Neutrophil (primary cell): ENCODE data around the gene A1BG.
"Not testable (repeated sequence)": the region's sequence is repeated elsewhere in the genome, so short reads cannot be mapped to it uniquely, and the experiment has no call there.

ENCODE experiments used
- H3K27ac ChIP-seq: fragments of 200-600 bp; sonication (generic); 2 replicates; pipeline ENCODE4 v1.5.1; 2016; ENCODE audit warnings: mild to moderate bottlenecking, moderate library complexity
- H3K27me3 ChIP-seq: fragments of 200-600 bp; sonication (generic); 2 replicates; pipeline ENCODE4 v1.6.0; 2016; ENCODE audit warnings: mild to moderate bottlenecking
- H3K36me3 ChIP-seq: fragments of 200-600 bp; sonication (generic); 2 replicates; pipeline ENCODE4 v1.5.1; 2017
- H3K4me1 ChIP-seq, 2 experiments: fragments of 200-600 bp in 1 of 2; sonication (generic) in 1 of 2; 1 replicate in 1 of 2; 2 replicates in 1 of 2; pipeline versions ENCODE4 v1.5.1 to v1.6.1; 2013 to 2016; ENCODE audit warnings: low read depth in 1 of 2, low read length in 1 of 2, mild to moderate bottlenecking in 1 of 2, moderate library complexity in 1 of 2; ENCODE audit not compliant: control insufficient read depth in 1 of 2, insufficient read depth in 1 of 2
- H3K4me3 ChIP-seq, 2 experiments: fragments of 200-600 bp in 1 of 2; sonication (generic) in 1 of 2; 1 replicate in 1 of 2; 2 replicates in 1 of 2; pipeline ENCODE4 v1.5.1; 2013 to 2016; ENCODE audit warnings: low read depth in 1 of 2, low read length in 1 of 2, mild to moderate bottlenecking in 1 of 2, moderate library complexity in 1 of 2
- H3K9me3 ChIP-seq: fragments of 200-600 bp; sonication (generic); 2 replicates; pipeline ENCODE4 v1.5.1; 2016
- TF ChIP-seq, protein P1 (sequence below): fragments of 200-600 bp; sonication (generic); IDR thresholded peaks from 2 replicates; pipeline ENCODE4 v1.5.1; 2016; ENCODE audit warnings: antibody characterized with exemption

The A1BG gene

DNA sequence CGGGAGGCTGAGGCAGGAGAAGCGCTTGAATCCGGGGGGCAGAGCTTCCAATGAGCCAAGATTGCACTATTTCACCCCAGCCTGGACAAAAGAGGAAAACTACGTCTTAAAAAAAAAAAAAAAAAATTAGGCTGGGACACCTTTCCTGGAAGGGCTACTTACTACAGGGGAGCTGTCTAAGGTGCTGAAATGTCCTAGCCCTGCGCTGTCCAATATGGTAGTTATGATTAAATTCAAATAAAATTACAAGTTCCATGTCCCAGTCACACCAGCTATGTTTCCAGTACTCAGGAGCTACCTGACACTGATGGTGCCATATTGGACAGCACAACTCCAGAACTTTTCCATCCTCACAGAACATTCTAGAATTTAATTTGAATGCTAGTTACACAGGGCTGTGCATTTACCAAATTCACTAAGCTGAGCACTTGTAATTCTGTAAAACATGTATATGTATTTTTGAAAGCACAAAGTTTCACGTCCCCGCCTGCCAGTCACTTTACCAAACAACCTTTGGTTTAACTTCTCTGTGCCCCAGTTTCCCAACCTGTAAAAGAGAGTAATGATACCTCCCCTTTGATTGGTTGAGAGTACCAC, 35.7 kb downstream of the A1BG start:
- TF ChIP-seq, protein P1, sequence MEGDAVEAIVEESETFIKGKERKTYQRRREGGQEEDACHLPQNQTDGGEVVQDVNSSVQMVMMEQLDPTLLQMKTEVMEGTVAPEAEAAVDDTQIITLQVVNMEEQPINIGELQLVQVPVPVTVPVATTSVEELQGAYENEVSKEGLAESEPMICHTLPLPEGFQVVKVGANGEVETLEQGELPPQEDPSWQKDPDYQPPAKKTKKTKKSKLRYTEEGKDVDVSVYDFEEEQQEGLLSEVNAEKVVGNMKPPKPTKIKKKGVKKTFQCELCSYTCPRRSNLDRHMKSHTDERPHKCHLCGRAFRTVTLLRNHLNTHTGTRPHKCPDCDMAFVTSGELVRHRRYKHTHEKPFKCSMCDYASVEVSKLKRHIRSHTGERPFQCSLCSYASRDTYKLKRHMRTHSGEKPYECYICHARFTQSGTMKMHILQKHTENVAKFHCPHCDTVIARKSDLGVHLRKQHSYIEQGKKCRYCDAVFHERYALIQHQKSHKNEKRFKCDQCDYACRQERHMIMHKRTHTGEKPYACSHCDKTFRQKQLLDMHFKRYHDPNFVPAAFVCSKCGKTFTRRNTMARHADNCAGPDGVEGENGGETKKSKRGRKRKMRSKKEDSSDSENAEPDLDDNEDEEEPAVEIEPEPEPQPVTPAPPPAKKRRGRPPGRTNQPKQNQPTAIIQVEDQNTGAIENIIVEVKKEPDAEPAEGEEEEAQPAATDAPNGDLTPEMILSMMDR, result no peak
- no peak overlapping the region for H3K27ac ChIP-seq
- peaks cover 23% of the 10 kb centered on the region for H3K36me3 ChIP-seq
- no peaks in the 10 kb centered on the region for H3K4me1 ChIP-seq
- no peaks in the 10 kb centered on the region for H3K27me3 ChIP-seq
- H3K4me3 ChIP-seq, result no peak overlapping the region
- H3K9me3 ChIP-seq, result no peaks in the 10 kb centered on the region

DNA sequence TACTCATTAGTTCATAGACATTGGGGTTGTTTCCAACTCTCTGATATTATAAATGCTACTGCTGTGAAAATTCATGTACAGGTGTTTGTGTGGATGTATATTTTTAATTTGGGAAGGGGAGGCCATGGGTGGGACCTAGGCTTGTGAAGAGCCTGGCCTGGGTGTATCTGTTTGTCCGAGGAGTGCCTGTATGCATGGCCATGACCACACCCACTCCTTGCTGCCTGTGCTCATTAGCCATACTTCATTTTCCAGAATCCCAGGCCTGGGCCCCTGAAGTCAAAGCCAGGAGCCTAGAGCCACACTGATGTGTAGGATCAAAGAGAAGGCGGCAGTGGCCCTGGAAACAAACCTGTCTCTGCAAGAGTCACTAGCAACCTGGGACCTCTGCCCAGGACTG, 37.7 kb downstream of the A1BG start:
- Histone ChIP-seq H3K4me3 (no peak overlapping the region), H3K4me1 (no peaks in the 10 kb centered on the region), H3K36me3 (peaks cover 36% of the 10 kb centered on the region), H3K27ac (no peak overlapping the region), H3K9me3 (no peaks in the 10 kb centered on the region), H3K27me3 (no peaks in the 10 kb centered on the region)
- TF ChIP-seq, protein P1, result no peak

DNA sequence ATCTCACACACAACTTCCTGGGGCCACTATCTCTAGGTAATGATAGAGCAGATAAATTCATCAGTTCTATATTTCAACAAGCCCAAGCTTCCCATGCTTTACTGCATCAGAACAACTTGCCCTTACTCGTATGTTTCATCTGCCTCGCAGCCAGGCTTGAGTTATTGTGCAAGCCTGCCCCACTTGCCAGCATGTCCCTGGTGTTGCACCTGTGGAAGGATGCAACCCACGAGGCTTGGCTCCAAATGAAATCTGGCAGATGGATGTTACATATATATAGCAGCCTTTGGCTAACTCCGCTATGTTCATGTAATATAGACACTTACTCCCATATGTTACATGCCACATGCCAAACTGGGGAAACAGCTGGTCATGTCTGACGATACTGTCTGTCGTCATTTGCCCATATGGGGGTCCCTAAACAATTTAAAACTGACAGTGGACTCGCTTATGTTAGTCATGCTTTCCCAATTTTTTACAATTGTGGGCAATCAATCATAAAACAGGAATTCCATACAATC, 41.9 kb downstream of the A1BG start:
- Histone ChIP-seq H3K27me3 (no peaks in the 10 kb centered on the region), H3K4me1 (no peaks in the 10 kb centered on the region), H3K9me3 (no peaks in the 10 kb centered on the region), H3K27ac (no peak overlapping the region), H3K36me3 (peaks cover 46% of the 10 kb centered on the region), H3K4me3 (no peak overlapping the region)
- TF ChIP-seq, protein P1, result no peak

DNA sequence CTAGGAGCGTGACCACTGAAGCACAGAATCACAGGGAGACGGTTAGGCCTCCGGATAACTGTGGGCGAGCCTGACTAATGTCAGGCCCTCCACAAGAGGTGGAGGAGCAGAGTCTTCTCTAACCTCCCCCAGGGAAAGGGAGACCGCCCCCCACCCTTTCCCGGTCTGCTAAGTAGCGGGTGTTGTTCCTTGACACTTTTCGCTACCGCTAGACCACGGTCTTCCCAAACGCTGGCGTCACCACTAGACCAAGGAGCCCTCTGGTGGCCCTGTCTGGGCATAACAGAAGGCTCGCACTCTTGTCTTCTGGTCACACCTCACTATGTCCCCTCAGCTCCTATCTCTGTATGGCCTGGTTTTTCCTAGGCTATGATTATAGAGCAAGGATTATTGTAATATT, 42.6 kb downstream of the A1BG start:
- H3K4me3 ChIP-seq, H3K9me3 ChIP-seq, H3K4me1 ChIP-seq, H3K27ac ChIP-seq, H3K27me3 ChIP-seq: not testable (repeated sequence)
- peaks cover 49% of the 10 kb centered on the region for H3K36me3 ChIP-seq

DNA sequence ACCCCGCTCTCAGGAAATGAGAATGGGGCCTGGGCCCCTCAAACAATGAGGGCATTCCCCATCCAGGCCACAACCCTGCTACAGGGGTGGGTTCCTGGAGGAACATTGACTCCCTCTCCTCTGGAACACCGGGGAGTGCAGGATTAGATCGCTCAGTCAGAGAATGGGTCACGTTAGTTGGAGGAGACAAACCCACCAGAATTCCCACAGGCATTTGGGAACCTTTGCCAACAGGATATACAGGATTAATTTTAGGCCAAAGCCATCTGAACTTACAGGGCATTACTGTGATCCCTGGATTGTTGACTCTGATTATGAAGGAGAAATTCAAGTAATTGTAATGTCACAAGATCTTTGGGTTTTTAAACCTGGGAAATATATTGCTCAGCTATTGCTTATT, 45.6 kb downstream of the A1BG start:
- Histone ChIP-seq H3K4me1 (peaks cover 15 to 16% of the 10 kb centered on the region in 2 experiments), H3K9me3 (no peaks in the 10 kb centered on the region), H3K36me3 (peaks cover 28% of the 10 kb centered on the region), H3K4me3 (no peak overlapping the region), H3K27ac (no peak overlapping the region), H3K27me3 (no peaks in the 10 kb centered on the region)
- TF ChIP-seq, protein P1, result no peak

DNA sequence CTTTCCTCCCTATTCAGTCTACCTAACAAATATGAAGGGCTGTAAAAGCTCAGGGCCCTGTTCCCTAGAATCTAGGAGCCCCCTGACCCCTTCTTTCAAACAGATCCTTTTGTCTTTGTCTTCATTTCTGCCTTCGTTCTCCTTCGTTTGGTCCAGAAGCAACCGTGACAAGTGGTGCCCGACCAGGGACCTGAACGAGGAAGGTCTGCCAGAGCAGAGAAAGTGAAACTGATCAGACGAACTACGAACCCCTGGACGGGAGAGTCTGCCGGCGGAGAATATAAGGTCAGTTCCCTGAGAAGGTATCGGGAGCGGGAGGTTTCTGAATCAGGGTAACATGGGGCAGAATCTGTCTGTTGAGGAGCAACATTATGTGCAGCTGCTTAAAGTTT, 47.4 kb downstream of the A1BG start:
- Histone ChIP-seq H3K27ac (peak overlapping the region; percentile 89), H3K4me3 (peak overlapping the region; percentile 70 to 85), H3K9me3 (no peaks in the 10 kb centered on the region), H3K27me3 (no peaks in the 10 kb centered on the region), H3K36me3 (peaks cover 13% of the 10 kb centered on the region), H3K4me1 (peaks cover 15 to 16% of the 10 kb centered on the region in 2 experiments)
- TF ChIP-seq, protein P1, result no peak
